DOHH2 (cell line): Measurements from ENCODE around the gene RNU1-1.
"Not testable (repeated sequence)": the region's sequence is repeated elsewhere in the genome, so short reads cannot be mapped to it uniquely, and the experiment has no call there.

Experiments
- H3F3A ChIP-seq: fragments of 200-600 bp; sonication (generic), shearing (Covaris generic); 2 replicates; pipeline ENCODE4 v1.6.0; 2016; ENCODE audit warnings: antibody characterized with exemption, mild to moderate bottlenecking; ENCODE audit not compliant: control insufficient read depth, insufficient read depth
- H3K27ac ChIP-seq: fragments of 200-600 bp; sonication (generic); 2 replicates; pipeline ENCODE4 v1.5.1; 2014; ENCODE audit warnings: low read depth, mild to moderate bottlenecking, low read length, moderate library complexity
- H3K27me3 ChIP-seq: fragments of 200-600 bp; sonication (generic); 2 replicates; pipeline ENCODE4 v1.6.1; 2014; ENCODE audit warnings: mild to moderate bottlenecking, low read length, mixed read lengths; ENCODE audit not compliant: control insufficient read depth
- H3K36me3 ChIP-seq: fragments of 200-600 bp; sonication (generic); 2 replicates; pipeline ENCODE4 v1.6.1; 2014; ENCODE audit warnings: mild to moderate bottlenecking, low read length, moderate library complexity, mixed read lengths; ENCODE audit not compliant: control insufficient read depth
- H3K4me1 ChIP-seq: fragments of 200-600 bp; sonication (generic); 2 replicates; pipeline ENCODE4 v1.6.1; 2014; ENCODE audit warnings: mild to moderate bottlenecking, low read length, mixed read lengths; ENCODE audit not compliant: control insufficient read depth
- H3K4me2 ChIP-seq: fragments of 200-600 bp; sonication (generic); 2 replicates; pipeline ENCODE4 v1.6.0; 2014; ENCODE audit warnings: mild to moderate bottlenecking, low read length, moderate library complexity
- H3K4me3 ChIP-seq: fragments of 200-600 bp; sonication (generic); 2 replicates; pipeline ENCODE4 v1.5.1; 2014; ENCODE audit warnings: mild to moderate bottlenecking, low read length, mixed read lengths
- H3K79me2 ChIP-seq: fragments of 200-600 bp; sonication (generic); 2 replicates; pipeline ENCODE4 v1.6.1; 2014; ENCODE audit warnings: mild to moderate bottlenecking, low read length, mixed read lengths; ENCODE audit not compliant: control insufficient read depth
- H3K9me2 ChIP-seq: fragments of 200-600 bp; sonication (generic); replicated peaks from 2 replicates; pipeline ENCODE4 v1.6.1; 2014; ENCODE audit warnings: mild to moderate bottlenecking, low read length, mixed read lengths; ENCODE audit not compliant: control insufficient read depth
- H3K9me3 ChIP-seq: fragments of 200-600 bp; sonication (generic); 2 replicates; pipeline ENCODE4 v1.6.1; 2014; ENCODE audit warnings: antibody characterized with exemption, low read length, mixed read lengths; ENCODE audit not compliant: control insufficient read depth, insufficient read depth
- H4K20me1 ChIP-seq: fragments of 200-600 bp; sonication (generic); 2 replicates; pipeline ENCODE4 v1.6.0; 2014; ENCODE audit warnings: low read depth, mild to moderate bottlenecking, antibody characterized with exemption, low read length, moderate library complexity; ENCODE audit not compliant: control insufficient read depth, insufficient read depth
- CTCF ChIP-seq: fragments of 200-600 bp; sonication (generic); IDR thresholded peaks from one replicate; pipeline ENCODE4 v1.5.1; 2014; ENCODE audit warnings: antibody characterized with exemption, mild to moderate bottlenecking, low read depth, low read length; ENCODE audit not compliant: poor library complexity, severe bottlenecking
- EZH2phosphoT487 ChIP-seq: fragments of 200-600 bp; sonication (generic); IDR thresholded peaks from 2 replicates; pipeline ENCODE4 v1.6.1; 2017; ENCODE audit warnings: borderline replicate concordance, mild to moderate bottlenecking, antibody characterized with exemption, low read length, moderate library complexity, mixed read lengths

Gene RNU1-1

GRCh38 chr1:16491056-16491675, 22.9 kb downstream of the RNU1-1 start:
- Histone ChIP-seq H3K9me3 (no peaks in the 10 kb centered on the region), H3K4me3 (no peak overlapping the region), H3K36me3 (no peaks in the 10 kb centered on the region), H3K9me2 (no peaks in the 10 kb centered on the region), H3K27ac (no peak overlapping the region), H4K20me1 (no peaks in the 10 kb centered on the region), H3K27me3 (no peaks in the 10 kb centered on the region), H3F3A (no peaks in the 10 kb centered on the region), H3K79me2 (no peaks in the 10 kb centered on the region), H3K4me1 (no peaks in the 10 kb centered on the region), H3K4me2 (no peak overlapping the region)
- TF ChIP-seq CTCF (no peak), EZH2phosphoT487 (no peak)

- not testable (repeated sequence) for H3K4me2 ChIP-seq, H3K4me1 ChIP-seq, H3K27ac ChIP-seq, H3K79me2 ChIP-seq, H3F3A ChIP-seq, H3K4me3 ChIP-seq, H3K9me3 ChIP-seq, H3K36me3 ChIP-seq, H4K20me1 ChIP-seq, H3K27me3 ChIP-seq, H3K9me2 ChIP-seq
Measured at GRCh38 chr1:16489195-16489880, 24.7 kb downstream of the RNU1-1 start.

- H3K4me3 ChIP-seq, H3K36me3 ChIP-seq, H3K27me3 ChIP-seq, H3K4me1 ChIP-seq, H3K4me2 ChIP-seq, H3K27ac ChIP-seq, H3K9me2 ChIP-seq, H3K79me2 ChIP-seq, H4K20me1 ChIP-seq, H3K9me3 ChIP-seq, H3F3A ChIP-seq: not testable (repeated sequence)
Measured at GRCh38 chr1:16487011-16487410, 27.1 kb downstream of the RNU1-1 start.

GRCh38 chr1:16486316-16486715, 27.8 kb downstream of the RNU1-1 start:
- not testable (repeated sequence) for H3K36me3 ChIP-seq, H3K9me2 ChIP-seq, H3F3A ChIP-seq, H3K4me1 ChIP-seq, H3K27ac ChIP-seq, H3K79me2 ChIP-seq, H4K20me1 ChIP-seq, H3K4me2 ChIP-seq, H3K4me3 ChIP-seq, H3K27me3 ChIP-seq, H3K9me3 ChIP-seq

- H3K9me3 ChIP-seq: no peaks in the 10 kb centered on the region
- H3K27me3 ChIP-seq: no peaks in the 10 kb centered on the region
- H3K4me1 ChIP-seq: no peaks in the 10 kb centered on the region
- H3K79me2 ChIP-seq: no peaks in the 10 kb centered on the region
- no peaks in the 10 kb centered on the region for H3F3A ChIP-seq
- no peak overlapping the region for H3K4me3 ChIP-seq
- no peak overlapping the region for H3K27ac ChIP-seq
- no peak overlapping the region for H3K4me2 ChIP-seq
- H3K36me3 ChIP-seq: no peaks in the 10 kb centered on the region
- no peaks in the 10 kb centered on the region for H3K9me2 ChIP-seq
- no peak for TF ChIP-seq CTCF
- no peak for TF ChIP-seq EZH2phosphoT487
- H4K20me1 ChIP-seq: no peaks in the 10 kb centered on the region
Measured at GRCh38 chr1:16484931-16485330, 29.2 kb downstream of the RNU1-1 start.
